Neural cell (in vitro differentiated cells): ENCODE results near the gene FARP1. TPM values are rescaled to one million over a fixed set of nuclear protein-coding genes. Genes with fewer than 3 reads are reported as not detected.

Source experiments
- H2AFZ ChIP-seq: fragments of 200-600, 300-800 bp; sonication (generic), shearing (Covaris generic); 2 replicates; pipeline ENCODE4 v1.6.0; 2014; ENCODE audit warnings: low read depth, mild to moderate bottlenecking, antibody characterized with exemption, low read length, moderate library complexity
- H3F3A ChIP-seq: fragments of 200-600 bp; shearing (Covaris generic); 2 replicates; pipeline ENCODE4 v1.6.1; 2016; ENCODE audit warnings: mild to moderate bottlenecking, moderate library complexity, mixed read lengths, antibody characterized with exemption, low read length; ENCODE audit not compliant: insufficient read depth, poor library complexity, severe bottlenecking
- H3K27ac ChIP-seq: fragments of 200-600, 300-800 bp; sonication (generic), shearing (Covaris generic); 2 replicates; pipeline ENCODE4 v1.5.1; 2014; ENCODE audit warnings: mild to moderate bottlenecking, low read length, moderate library complexity
- H3K27me3 ChIP-seq: fragments of 300-800, 200-600 bp; sonication (generic), shearing (Covaris generic); 2 replicates; pipeline ENCODE4 v1.6.0; 2014; ENCODE audit warnings: mild to moderate bottlenecking, low read depth, low read length, moderate library complexity; ENCODE audit not compliant: insufficient read depth
- H3K36me3 ChIP-seq: fragments of 300-800, 200-600 bp; sonication (generic), shearing (Covaris generic); 2 replicates; pipeline ENCODE4 v1.5.1; 2014; ENCODE audit warnings: mild to moderate bottlenecking, antibody characterized with exemption, low read length, moderate library complexity; ENCODE audit not compliant: insufficient read depth
- H3K4me2 ChIP-seq: fragments of 300-800, 200-600 bp; sonication (generic), shearing (Covaris generic); 2 replicates; pipeline ENCODE4 v1.6.0; 2014; ENCODE audit warnings: mild to moderate bottlenecking, low read length
- H3K4me3 ChIP-seq: fragments of 300-800, 200-600 bp; sonication (generic), shearing (Covaris generic); 2 replicates; pipeline ENCODE4 v1.5.1; 2014; ENCODE audit warnings: mild to moderate bottlenecking, low read length, moderate library complexity
- H3K79me2 ChIP-seq: fragments of 200-600 bp; shearing (Covaris generic); replicated peaks from 2 replicates; pipeline ENCODE4 v1.6.0; 2014; ENCODE audit warnings: mild to moderate bottlenecking, low read length, moderate library complexity; ENCODE audit not compliant: insufficient read depth
- H3K9ac ChIP-seq: fragments of 300-800, 200-600 bp; sonication (generic), shearing (Covaris generic); 2 replicates; pipeline ENCODE4 v1.6.1; 2016; ENCODE audit warnings: mild to moderate bottlenecking, low read length, mixed read lengths
- H3K9me2 ChIP-seq: fragments of 200-600 bp; shearing (Covaris generic); 2 replicates; pipeline ENCODE4 v1.6.1; 2016; ENCODE audit warnings: mild to moderate bottlenecking, low read length, mixed read lengths; ENCODE audit not compliant: insufficient read depth
- H3K9me3 ChIP-seq: fragments of 200-600, 300-800 bp; sonication (generic), shearing (Covaris generic); 2 replicates; pipeline ENCODE4 v1.6.1; 2016; ENCODE audit warnings: mild to moderate bottlenecking, mixed run types, low read length, moderate library complexity, mixed read lengths
- H4K20me1 ChIP-seq: fragments of 200-600 bp; shearing (Covaris generic); 2 replicates; pipeline ENCODE4 v1.6.1; 2016; ENCODE audit warnings: mild to moderate bottlenecking, mixed run types; ENCODE audit not compliant: insufficient read depth
- CTCF ChIP-seq: fragments of 450-650 bp; IDR thresholded peaks from 2 replicates; pipeline ENCODE4 v1.5.1; 2014; ENCODE audit warnings: antibody characterized with exemption, mild to moderate bottlenecking, moderate library complexity; ENCODE audit not compliant: poor library complexity, severe bottlenecking
- EP300 ChIP-seq: fragments of 450-650 bp; conservative IDR thresholded peaks from 2 replicates; pipeline ENCODE4 v1.6.1; 2014; ENCODE audit warnings: antibody characterized with exemption, mild to moderate bottlenecking, moderate library complexity; ENCODE audit not compliant: poor library complexity, severe bottlenecking
- EZH2 ChIP-seq: fragments of 200-600, 300-800 bp; shearing (Covaris generic), sonication (generic); IDR thresholded peaks from 2 replicates; pipeline ENCODE4 v1.6.1; 2014; ENCODE audit warnings: antibody characterized with exemption, low read length, borderline replicate concordance, mild to moderate bottlenecking; ENCODE audit not compliant: insufficient read depth, poor library complexity, severe bottlenecking
- MXI1 ChIP-seq: fragments of 450-650 bp; conservative IDR thresholded peaks from 2 replicates; pipeline ENCODE4 v1.6.1; 2014; ENCODE audit warnings: antibody characterized with exemption, mild to moderate bottlenecking; ENCODE audit not compliant: poor library complexity, severe bottlenecking
- POLR2AphosphoS5 ChIP-seq: IDR thresholded peaks from 2 replicates; pipeline ENCODE4 v1.6.1; 2012
- RAD21 ChIP-seq: fragments of 450-650 bp; conservative IDR thresholded peaks from 2 replicates; pipeline ENCODE4 v1.6.1; 2014; ENCODE audit warnings: antibody characterized with exemption, mild to moderate bottlenecking, moderate library complexity
- REST ChIP-seq: IDR thresholded peaks from 2 replicates; pipeline ENCODE4 v1.6.1; 2012; ENCODE audit warnings: borderline replicate concordance
- SMC3 ChIP-seq: fragments of 450-650 bp; conservative IDR thresholded peaks from 2 replicates; pipeline ENCODE4 v1.6.1; 2014; ENCODE audit warnings: antibody characterized with exemption, mild to moderate bottlenecking, moderate library complexity; ENCODE audit not compliant: poor library complexity
- TAF1 ChIP-seq: IDR thresholded peaks from 2 replicates; pipeline ENCODE4 v1.6.1; 2012; ENCODE audit warnings: low read depth
- polyA plus RNA-seq: library from polyadenylated mRNA; depleted of rRNA; stranded (reverse); fragments of >200 nt; gene quantifications from 2 replicates; pipeline ENCODE4 v1.2.3, GENCODE V29; 2014

Gene FARP1
- polyA plus RNA-seq, 1 donor from 2014 or later: 19.7 TPM

GRCh38 chr13:98365302-98365701, 222.4 kb downstream of the FARP1 start:
- TF ChIP-seq MXI1 (no peak), EP300 (no peak), CTCF (no peak), EZH2 (no peak), RAD21 (no peak), SMC3 (no peak), POLR2AphosphoS5 (no peak), REST (no peak), TAF1 (no peak)
- H3K79me2 ChIP-seq: no peaks in the 10 kb centered on the region

GRCh38 chr13:98366010-98366409, 223.1 kb downstream of the FARP1 start:
- Histone ChIP-seq H3K79me2 (no peaks in the 10 kb centered on the region), H3K9me2 (no peaks in the 10 kb centered on the region), H3K9ac (peak overlapping the region; percentile 20), H2AFZ (peak overlapping the region; percentile 53), H3K9me3 (no peaks in the 10 kb centered on the region), H3K4me3 (peak overlapping the region; percentile 26), H3K36me3 (no peaks in the 10 kb centered on the region), H3F3A (no peaks in the 10 kb centered on the region), H4K20me1 (no peaks in the 10 kb centered on the region), H3K4me2 (no peak overlapping the region), H3K27ac (peak overlapping the region; percentile 57), H3K27me3 (no peaks in the 10 kb centered on the region)
- TF ChIP-seq EZH2 (no peak), SMC3 (no peak), REST (no peak), RAD21 (no peak), TAF1 (no peak), MXI1 (no peak), EP300 (no peak), POLR2AphosphoS5 (no peak), CTCF (no peak)

More at GRCh38 chr13:98365302-98365701, 222.4 kb downstream of the FARP1 start:
- no peak overlapping the region for H3K4me2 ChIP-seq
- H4K20me1 ChIP-seq: no peaks in the 10 kb centered on the region
- peak overlapping the region; percentile 57 for H3K27ac ChIP-seq
- no peak overlapping the region for H3K9ac ChIP-seq
- no peaks in the 10 kb centered on the region for H3K9me2 ChIP-seq
- peak overlapping the region; percentile 53 for H2AFZ ChIP-seq
- peak overlapping the region; percentile 26 for H3K4me3 ChIP-seq
- H3F3A ChIP-seq: no peaks in the 10 kb centered on the region
- no peaks in the 10 kb centered on the region for H3K9me3 ChIP-seq
- H3K27me3 ChIP-seq: no peaks in the 10 kb centered on the region
- H3K36me3 ChIP-seq: no peaks in the 10 kb centered on the region
